OCI-LY3 (cell line): ENCODE measurements around the gene TCF25.

Experiments used
- CTCF ChIP-seq: fragments of 200-600, 300-600 bp; sonication (generic); IDR thresholded peaks from 2 replicates; pipeline ENCODE4 v1.5.1; 2014; ENCODE audit warnings: antibody characterized with exemption, low read length, low read depth
- EZH2phosphoT487 ChIP-seq: fragments of 200-600 bp; shearing (Covaris generic); IDR thresholded peaks from 2 replicates; pipeline ENCODE4 v1.6.1; 2018; ENCODE audit warnings: antibody characterized with exemption, mixed run types, low read depth

- TF ChIP-seq CTCF (no peak), EZH2phosphoT487 (no peak)
Measured at GRCh38 chr16:89936981-89937380, 63.6 kb downstream of the TCF25 start.
